ENCODE measurements around the gene PTPRN2.
"Not testable (repeated sequence)": the region's sequence is repeated elsewhere in the genome, so short reads cannot be mapped to it uniquely, and the experiment has no call there.

The PTPRN2 gene

DNA sequence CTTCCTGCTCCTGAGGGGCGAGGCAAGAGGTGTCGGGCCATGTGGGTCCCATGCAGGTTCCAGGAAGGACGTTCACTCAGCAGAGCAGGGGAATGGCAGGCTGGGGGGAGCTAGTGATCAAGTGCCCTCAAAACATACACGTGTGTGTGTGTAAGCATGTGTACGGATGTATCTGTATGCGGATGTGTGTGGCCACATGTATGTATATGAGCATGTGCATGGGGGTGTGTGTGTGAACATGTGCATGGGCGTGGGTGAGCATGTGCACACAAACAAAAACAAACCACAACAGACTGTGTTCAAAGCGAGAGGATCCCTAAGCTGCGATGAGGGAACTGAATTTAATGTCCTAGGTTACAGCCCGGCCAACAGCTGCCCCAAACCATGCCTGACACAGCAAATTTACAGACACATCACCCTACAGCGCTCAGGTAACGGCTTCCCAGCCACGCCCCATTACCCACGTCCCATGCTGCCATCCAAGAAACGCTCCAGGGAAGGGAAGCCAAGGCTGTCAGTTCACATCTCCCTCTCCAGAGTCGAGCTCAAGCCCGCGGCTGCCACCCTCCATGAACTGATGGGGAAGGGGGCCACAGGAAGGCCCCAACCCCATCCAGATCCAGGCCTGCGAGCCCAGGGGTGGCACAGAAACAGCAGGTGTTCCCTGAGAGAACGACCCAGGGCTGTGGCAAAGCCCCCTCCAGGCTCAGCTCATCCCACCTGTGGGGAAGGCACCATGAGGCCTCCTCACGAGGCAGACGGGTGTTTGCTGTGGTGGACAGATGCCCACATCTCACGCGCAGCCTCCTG, 56.6 kb downstream of the PTPRN2 start:
- DNase-seq: no peak

DNA sequence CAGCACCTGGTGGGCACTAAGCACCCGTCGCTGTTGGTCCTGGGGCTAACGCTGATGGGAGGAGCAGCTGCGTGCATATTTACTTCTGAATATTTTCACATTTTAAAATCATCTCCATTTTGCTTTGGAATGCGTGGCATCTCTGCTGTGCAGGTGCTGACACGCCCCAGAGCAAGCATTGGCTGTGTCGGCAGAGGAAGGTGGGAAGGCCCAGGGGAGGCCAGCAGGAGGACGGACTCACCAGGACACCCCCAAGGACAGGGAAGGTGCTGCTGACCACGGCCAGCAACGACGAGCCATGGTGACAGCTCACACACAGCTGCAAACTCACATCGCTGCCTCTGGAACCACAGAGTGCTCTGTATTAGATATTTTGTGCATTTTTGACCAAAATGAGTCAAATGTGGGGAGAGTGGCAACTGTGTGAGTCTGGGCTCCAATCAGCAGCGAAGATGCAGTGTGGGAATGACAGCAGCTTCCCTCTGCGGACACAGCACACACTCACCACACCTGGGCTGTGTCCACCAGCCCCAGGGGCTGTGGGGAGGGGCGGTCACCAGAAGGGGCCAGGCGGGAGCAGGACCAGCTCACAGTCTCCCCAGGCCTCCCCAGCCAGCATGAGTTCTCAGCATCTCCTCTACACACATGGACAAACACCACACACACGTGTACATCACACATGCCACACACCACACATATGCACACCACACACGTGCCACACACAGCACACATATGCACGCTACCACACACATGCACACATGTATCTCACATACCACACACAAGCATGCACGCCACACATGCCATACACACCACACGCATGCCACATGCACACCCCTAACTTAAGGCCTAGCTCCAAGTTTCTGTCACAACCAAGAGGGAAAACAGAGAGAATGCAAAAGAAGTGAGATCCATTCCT, 58.2 kb downstream of the PTPRN2 start:
- no peak for DNase-seq

DNA sequence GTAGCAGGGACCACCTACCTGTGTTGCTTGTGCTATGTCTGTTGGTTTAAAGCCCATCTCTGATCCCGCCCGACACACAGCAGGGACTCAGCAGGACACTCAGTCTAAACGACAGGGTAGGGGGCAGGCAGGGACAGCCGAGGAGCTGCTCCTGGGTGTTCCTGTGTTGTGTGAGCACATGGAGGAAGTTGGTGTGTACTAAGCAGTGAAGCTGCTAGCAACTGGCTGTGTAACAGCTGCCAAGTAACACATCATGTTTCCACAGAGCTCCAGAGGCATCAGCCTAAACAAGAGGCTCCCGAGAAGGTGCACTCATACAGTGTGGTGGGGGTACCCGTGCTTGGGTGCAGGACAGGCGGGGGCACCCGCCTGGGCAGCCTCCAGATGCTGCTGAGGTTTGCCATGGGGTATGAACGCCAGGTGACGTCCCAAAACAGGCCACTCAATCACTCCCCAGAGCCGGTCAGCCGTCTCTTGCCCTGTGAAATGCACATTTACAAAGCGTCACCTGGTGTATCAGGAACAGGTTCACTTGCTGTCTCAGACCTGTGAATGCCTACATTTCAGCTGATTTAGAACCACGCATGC, 59.6 kb downstream of the PTPRN2 start:
- no peak for DNase-seq

DNA sequence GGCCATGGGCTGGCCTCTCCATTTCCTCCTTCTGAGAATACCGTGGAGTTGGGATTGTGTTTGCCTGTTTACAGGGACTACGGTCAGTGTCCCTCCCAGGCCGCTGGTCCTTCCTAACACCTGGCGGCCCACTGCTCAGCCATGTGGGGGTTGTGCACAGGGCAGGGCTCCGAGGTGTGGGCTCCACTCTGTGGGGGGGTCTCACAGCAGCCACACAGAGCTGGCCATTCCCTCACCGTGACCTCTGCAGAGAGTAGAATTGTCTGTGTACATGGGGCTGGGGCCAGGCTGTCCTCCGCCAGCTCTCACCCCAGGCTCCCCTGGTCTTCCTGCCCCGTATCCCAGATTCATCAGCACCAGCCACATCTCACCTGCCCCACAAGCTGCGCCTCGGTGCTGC, 60.1 kb downstream of the PTPRN2 start:
- no peak for DNase-seq

DNA sequence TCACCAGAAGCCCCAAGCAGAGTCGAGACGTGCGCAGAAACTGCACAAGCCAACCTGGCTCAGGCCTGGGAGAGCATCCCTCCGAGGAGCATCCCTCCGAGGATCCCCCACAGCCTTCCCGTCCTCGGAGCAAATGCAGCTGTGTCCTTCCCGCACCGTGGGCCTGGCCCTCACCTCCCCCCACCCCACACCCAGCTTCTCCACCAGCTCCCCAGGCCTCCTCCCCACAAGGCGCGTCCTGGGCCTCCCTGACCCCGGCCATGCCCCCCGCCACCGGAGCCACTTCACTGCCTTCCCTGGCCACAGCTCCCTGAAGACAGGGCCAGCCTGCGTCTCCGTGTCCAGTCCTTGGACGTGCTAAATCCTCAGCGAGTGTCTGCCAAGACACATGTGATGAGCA, 60.6 kb downstream of the PTPRN2 start:
- DNase-seq: no peak

DNA sequence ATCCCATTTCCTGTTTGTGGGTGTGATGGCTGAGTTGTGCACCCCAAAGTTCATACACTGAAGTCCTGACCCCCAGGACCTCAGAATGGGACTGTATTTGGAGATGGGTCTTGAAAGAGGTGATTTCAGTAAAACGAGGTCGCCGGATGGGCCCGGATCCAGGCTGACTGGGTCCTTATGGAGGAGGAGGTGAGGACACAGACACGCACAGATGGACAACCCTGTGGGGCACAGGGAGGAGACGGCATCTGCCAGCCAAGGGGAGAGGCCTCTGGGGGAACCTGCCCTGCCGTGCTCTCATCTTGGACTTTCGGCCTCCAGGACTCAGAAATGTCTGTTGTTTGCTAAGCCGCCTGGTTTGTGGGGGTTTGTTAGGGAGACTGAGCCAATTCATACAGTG, 61.1 kb downstream of the PTPRN2 start:
- DNase-seq: no peak

DNA sequence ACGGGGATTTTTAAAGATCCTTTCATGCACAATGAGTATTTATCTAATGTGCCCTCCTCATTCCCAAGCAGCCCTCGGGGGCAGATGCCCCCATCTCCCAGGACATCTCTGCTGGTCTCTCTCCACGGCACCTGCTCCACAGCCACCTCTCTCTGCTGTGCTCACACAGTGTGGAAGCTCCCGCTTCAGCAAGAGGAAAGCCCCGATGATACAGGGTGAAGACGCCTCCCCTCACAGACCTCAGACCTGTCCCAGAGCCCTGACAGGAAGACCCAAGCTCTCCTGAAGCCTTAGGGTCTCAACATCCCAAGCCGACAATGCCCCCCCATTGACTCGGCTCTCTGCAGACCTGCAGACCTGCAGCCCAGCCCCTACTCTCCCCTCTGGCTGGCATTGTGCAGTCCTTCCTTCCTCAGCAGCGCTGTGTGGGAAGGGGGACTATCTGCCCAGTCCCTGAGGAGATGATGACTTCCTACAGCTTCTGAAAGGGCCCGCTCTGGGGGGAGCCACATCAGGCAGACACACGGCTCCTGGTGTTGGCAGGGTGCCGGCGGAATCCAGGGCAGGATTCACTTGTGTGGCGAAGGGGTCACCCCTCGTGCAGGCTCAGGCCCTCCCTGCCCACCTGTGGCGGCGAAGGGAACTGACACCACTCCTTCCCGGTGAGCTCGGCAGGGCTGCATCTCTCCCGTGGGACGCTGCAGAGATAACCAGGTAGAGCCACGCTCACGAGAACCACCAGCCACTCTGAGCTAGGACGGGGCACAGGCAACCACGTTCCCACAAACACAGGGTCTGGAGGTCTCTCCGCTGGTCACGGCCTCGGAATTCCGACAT, 61.8 kb downstream of the PTPRN2 start:
- no peak for DNase-seq

DNA sequence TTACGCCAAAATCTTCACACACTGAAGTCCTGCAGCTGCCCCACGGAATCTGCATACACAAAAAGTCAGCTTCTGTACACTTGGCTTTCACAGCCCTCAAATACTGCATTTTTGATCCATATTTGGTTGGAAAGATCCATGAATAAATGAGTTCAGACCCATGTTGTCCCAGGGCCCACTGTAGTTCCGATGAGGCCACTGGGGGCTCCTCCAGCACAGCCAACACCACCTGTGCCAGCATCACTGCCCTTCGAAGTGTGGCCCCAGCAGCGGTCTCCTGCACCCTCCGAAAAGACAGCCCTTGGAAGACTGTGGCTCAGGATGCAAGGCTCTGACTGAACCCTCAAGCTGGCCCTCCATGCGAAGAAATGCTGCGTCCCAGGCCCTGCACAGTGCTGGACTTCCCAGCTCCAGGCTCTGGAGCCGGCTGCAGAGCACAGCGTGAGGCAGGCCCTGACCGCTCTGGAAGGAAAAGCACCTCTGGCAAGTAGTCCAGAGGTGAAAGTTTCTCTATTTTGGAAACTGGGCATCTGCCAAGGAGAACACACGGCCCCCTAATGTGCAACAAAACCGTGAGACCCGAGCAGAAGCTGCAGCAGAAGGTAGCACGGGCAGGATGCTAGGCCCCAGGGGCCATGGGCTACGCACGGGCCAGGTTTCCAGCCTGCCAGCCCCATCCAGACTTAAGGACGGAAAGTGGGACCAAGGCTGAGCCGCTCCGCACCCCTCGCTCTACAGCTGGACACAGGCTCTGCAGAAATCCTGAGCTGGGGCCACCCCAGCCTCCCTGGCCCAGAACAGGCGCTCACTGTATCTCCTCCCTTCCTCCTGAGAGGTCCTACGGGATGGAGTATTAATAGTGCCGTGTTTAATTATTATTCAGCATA, 62.6 kb downstream of the PTPRN2 start:
- DNase-seq: no peak

DNA sequence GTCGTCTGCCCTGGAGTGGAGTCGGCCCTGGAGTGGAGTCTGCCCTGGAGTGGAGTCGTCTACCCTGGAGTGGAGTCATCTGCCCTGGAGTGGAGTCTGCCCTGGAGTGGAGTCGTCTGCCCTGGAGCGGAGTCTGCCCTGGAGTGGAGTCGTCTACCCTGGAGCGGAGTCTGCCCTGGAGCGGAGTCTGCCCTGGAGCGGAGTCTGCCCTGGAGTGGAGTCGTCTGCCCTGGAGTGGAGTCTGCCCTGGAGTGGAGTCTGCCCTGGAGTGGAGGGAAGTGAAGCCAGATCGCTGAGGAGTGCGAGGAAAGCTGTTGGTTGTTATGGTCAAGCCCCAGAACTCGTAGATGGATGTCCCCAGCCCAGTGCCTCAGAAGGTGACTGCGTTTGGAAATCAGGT, 63.3 kb downstream of the PTPRN2 start:
- not testable (repeated sequence) for DNase-seq

DNA sequence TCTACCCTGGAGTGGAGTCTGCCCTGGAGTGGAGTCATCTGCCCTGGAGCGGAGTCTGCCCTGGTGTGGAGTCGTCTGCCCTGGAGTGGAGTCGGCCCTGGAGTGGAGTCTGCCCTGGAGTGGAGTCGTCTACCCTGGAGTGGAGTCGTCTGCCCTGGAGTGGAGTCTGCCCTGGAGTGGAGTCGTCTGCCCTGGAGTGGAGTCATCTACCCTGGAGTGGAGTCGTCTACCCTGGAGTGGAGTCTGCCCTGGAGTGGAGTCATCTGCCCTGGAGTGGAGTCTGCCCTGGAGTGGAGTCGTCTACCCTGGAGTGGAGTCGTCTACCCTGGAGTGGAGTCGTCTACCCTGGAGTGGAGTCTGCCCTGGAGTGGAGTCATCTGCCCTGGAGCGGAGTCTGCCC, 63.7 kb downstream of the PTPRN2 start:
- DNase-seq: not testable (repeated sequence)

DNA sequence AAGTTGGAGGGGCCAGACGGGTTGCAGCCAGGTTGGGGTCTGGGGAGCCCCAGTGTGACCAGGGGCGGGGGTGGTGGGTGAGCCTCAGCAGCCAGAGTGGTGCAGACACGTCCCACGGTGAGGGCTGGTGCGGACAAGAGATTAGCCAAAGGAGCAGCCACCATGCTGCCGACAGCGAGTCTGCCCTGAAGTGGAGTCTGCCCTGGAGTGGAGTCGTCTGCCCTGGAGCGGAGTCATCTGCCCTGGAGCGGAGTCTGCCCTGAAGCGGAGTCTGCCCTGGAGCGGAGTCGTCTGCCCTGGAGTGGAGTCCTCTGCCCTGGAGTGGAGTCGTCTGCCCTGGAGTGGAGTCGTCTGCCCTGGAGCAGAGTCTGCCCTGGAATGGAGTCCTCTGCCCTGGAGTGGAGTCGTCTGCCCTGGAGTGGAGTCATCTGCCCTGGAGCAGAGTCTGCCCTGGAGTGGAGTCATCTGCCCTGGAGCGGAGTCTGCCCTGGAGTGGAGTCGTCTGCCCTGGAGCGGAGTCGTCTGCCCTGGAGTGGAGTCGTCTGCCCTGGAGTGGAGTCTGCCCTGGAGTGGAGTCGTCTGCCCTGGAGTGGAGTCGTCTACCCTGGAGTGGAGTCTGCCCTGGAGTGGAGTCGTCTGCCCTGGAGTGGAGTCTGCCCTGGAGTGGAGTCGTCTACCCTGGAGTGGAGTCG, 64.3 kb downstream of the PTPRN2 start:
- not testable (repeated sequence) for DNase-seq

DNA sequence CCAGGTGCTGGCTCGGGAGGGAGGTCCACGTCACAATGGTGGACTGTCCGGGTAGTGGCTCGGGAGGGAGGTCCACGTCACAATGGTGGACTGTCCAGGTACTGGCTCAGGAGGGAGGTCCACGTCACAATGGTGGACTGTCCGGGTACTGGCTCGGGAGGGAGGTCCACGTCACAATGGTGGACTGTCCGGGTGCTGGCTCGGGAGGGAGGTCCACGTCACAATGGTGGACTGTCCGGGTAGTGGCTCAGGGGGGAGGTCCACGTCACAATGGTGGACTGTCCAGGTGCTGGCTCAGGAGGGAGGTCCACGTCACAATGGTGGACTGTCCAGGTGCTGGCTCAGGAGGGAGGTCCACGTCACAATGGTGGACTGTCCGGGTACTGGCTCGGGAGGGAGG, 65.8 kb downstream of the PTPRN2 start:
- not testable (repeated sequence) for DNase-seq

DNA sequence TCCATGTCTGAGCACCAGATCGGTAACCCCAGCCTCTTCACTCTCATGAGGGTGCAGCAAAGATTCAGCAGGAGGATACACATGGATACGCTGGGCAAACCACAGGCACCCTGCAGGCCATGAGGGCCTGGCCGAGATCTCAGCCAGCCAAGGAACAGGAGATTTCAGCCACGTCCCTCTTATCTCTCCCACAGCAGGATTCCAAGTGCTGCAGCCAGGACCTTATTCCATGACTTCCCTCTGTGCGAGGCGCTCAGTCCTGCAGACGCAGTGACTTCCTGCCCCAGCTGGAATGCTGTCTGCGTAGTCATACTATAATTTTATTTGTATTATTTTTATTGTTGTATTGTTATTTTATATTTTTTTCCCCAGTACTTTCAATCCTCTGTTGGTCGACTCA, 66.8 kb downstream of the PTPRN2 start:
- no peak for DNase-seq

DNA sequence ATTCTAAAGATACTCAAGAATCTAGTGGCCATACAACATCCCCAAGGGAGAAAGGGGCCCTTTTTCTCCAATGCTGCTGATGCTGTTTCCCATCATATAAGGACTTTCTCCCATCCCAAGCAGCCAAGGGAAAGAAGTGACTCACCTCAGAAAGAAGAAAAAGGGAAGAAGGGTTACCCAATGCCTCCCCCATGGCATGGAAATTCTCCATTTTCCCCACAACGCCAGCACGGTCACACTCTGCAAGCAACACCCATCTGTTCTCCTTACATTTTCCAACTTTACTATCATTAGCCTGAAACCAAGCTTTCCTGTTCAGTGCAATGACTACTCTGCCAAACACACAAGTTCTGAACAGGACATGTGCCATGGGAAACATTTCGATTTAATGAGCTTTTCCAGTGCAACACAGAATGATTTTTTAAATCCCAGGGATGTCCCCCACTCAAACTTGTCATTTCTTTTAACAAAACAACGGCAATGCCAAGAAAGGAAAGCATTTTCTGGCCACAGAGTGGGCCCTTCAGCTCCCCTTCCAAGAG, 67.9 kb downstream of the PTPRN2 start:
- DNase-seq: no peak

DNA sequence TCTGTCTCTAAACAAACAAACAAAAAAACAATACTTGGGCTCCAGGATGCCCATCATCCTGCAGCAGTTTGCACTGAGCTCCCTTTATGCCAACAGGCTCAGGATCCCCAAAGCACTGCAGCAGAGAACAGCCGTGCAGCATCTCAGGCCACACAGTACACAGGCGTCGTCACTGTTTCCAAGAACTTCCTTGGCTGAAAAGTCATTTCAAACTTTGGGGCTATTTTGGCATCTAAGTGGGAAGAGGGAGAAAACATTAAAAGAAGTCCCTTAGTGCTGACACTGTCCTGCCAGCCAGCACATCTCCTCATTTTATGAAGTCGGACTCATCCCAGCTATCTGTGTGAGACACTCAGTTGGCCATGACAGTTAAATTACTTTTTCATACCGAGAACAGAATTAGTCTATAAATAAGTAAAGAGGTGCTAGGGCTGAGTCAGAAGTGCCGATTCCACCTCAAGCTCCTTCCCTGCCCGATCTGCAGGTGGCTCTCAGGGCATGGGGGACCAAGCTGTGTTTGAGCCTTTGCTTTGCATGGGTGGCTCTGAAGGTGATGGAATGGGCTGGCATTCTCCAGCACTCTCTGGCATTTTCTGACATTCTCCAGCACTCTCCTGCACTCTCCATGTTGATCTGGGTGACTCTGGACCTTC, 68.5 kb downstream of the PTPRN2 start:
- DNase-seq: no peak

DNA sequence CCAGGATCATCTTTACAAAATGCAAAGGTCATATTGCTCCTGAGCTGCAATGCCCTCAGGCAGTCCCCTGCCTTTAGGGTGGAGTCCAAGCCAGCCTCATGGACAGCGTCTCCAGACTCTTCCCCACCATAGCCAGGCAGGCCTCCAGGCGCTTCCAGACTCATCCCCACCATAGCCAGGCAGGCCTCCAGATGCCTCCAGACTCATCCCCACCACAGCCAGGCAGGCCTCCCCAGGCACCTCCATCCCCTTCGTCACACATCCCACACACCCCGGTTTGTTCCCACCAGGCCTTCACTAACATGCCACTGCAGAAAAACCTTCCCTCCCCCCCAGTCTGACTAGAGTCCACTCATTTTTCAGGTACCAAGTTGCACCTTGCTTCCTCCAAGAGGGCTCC, 70.1 kb downstream of the PTPRN2 start:
- no peak for DNase-seq

DNA sequence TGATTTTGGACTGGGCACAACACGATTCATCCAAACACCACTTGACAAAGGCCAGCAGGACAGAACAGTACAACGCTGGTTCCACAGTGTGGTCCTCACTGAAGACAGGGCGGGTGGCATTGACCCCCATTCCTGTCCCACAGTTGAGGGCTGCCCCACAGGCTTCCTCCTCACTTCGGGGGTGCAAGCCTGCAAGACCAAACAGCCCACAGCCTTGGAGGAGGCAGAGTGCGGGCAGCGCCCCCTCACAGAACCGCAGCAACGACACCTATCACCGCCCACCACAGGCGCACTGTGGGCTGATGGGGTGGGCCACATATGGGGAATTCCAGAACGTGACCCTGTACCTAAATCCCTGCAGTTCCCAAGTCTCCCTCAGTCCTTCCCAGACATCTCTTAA, 70.6 kb downstream of the PTPRN2 start:
- no peak for DNase-seq

DNA sequence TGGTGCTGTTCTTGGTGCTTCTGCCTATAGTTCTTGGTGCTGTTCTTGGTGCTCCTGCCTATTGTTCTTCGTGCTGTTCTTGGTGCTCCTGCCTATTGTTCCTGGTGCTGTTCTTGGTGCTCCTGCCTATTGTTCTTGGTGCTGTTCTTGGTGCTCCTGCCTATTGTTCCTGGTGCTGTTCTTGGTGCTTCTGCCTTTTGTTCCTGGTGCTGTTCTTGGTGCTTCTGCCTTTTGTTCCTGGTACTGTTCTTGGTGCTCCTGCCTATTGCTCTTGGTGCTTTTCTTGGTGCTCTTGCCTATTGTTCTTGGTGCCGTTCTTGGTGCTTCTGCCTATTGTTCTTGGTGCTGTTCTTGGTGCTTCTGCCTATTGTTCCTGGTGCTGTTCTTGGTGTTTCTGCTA, 71.1 kb downstream of the PTPRN2 start:
- DNase-seq: no peak

DNA sequence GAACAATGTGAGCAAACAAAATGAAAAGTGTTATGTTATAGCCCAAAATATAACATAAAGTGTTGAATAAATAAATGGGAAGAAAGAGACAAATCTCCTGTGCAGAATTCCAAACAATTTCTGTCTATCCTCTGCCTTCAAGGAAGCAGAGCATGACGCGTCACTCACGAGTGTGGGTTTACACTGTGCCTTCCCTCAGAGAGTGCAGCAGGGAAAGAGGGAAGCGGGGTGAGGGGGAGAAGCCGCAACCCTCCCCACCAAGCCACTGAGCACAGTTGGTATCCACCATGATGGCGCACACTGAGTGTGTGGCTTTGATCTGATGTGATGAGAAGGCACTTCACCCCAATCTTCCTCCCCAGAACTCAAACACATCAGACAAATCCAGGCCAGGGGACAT, 74.8 kb downstream of the PTPRN2 start:
- no peak for DNase-seq

DNA sequence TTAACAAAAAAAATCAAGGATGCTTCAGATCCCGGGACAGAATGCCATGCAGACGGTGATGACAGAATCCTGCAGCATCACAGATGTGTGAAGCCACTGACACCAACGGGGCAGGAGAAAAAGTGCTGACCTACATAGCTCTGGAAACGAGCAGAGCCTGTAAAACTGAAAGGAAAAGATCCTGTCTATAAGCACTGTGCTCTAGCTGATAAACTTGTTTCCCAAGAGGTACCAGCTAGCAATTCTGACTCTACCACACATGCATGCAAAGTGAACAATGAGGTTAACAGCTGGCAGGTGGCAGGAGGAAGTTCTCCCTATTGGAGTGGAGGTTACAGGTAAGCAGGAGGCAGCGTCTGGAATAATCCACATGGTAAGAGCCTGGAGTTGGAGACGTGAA, 75.6 kb downstream of the PTPRN2 start:
- no peak for DNase-seq
